D721Med (cell line): ENCODE data around the gene PLIN4.
"Not testable (repeated sequence)": the region's sequence is repeated elsewhere in the genome, so short reads cannot be mapped to it uniquely, and the experiment has no call there.

Source experiments
- DNase-seq: peaks from one replicate; pipeline ENCODE4 v3.0.0; 2011; ENCODE audit warnings: low spot score; ENCODE audit not compliant: insufficient read length
- FAIRE-seq: peaks from 2 replicates; lab custom pipeline; 2011; peaks lifted over from hg19 to GRCh38; lab: Jason Lieb, UNC
- CTCF ChIP-seq: IDR thresholded peaks from 2 replicates; pipeline ENCODE4 v1.5.1; 2012; ENCODE audit warnings: mild to moderate bottlenecking, control low read depth; ENCODE audit not compliant: insufficient read depth; ENCODE audit errors: missing control alignments

The PLIN4 gene

GRCh38 chr19:4531562-4532165 is 13.4 kb upstream of the PLIN4 start:
- TF ChIP-seq CTCF = no peak
- DNase-seq (no peak), FAIRE-seq (no peak)

GRCh38 chr19:4529924-4530522 is 11.7 kb upstream of the PLIN4 start:
- no peak for FAIRE-seq
- TF ChIP-seq CTCF = no peak
- DNase-seq = no peak

DNA sequence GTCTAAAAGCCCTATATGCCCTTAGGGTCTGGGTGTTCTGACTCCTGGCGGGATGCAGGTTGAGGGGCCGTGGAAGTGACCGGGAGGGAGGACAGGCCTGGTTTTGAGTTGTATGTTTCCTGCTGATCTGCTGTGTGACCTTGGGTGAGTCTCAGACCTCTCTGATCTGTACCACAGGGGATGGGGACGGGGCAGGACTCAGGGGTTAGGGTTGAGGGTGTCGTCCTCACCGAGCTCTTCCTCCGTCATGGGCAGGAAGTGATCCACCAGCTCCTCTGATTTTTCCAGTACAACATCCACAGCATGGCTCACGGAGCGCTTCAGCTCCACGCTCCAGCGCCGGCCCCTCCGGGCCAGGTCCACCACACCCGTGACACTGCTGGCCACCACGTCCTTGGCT is 10.6 kb upstream of the PLIN4 start:
- no peak for FAIRE-seq
- no peak for DNase-seq
- TF ChIP-seq CTCF = no peak

- not testable (repeated sequence) for DNase-seq, FAIRE-seq
Observed at GRCh38 chr19:4527377-4527776, 9.1 kb upstream of the PLIN4 start.

GRCh38 chr19:4525563-4526002 is 7.3 kb upstream of the PLIN4 start:
- FAIRE-seq = no peak
- no peak for TF ChIP-seq CTCF
- DNase-seq = no peak

DNA sequence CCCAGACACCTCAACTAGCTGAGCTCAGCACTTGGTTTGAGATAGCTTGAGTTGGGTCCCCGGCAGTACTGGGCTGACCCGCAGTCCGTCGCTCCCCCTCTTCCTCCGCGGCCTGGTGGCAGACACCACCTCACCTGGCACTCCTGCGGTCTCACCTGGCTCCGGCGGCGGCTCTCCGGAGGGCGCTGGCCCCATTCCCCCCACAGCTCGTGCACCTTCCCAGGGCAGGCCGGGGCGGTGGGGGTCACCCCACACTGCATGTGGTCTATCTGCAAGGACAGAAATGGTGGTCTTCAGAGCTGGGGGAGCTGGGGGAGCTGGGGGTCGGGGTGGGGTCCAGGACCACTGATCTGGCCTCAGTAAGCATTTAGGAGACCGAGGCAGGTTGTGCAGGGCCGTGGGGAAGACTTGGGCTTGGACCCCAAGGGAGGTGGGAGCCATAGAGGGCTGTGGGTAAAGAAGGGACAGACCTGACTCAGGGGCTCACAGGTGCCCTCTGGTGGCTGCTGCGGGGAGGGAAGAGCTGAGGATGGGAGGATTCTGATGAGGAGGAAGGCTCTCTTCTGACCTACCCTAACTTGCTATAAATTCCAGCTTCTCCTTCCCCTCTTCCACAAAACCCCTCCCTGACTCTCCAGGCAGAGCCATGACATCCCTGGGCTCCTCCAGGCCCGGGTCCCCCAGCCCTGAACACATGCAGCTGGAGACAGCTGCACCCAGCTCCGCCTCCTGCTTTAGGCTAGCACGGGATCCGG is 6.7 kb upstream of the PLIN4 start:
- FAIRE-seq (no peak), DNase-seq (peak; percentile 77)
- peak; percentile 62 for TF ChIP-seq CTCF

DNA sequence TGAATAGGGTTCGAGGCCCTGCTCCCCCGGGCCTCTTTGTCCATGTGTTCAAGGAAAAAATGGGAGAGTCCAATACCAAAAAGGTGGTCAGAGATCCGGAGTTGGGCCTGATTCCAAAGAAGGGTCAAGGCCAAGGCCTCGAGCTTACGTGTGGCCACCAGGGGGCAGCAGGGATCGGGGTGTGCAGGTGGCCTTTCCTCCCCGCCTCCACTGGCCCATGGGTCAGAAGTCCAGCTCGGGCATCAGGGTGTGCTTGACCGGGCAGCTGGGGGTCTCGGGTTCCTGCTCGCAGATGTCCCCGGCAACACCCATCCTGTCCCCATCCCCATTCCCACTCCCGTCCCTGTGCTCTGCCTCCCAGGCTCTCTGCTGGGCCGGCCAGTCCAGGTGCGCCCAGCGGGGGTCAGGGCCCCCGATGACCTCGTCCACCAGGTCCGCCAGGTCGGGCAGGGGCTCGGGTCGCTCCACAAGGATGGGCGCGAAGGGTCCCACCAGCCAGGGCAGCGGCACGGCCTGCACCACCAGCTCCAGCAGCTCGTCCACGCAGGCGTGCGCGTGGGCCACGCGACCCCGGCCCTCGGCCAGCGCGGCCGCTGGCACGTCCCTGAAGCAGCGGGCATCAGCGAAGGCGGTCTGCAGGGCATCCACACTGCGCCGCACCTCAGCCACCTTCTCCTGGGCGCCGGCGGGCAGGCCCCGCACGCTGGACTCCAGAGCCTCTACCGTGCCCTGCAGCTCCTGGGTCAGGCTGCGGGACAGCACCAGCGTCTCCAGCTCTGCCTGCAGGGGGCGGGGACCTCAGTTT is 5.2 kb upstream of the PLIN4 start:
- DNase-seq = peak; percentile 70
- TF ChIP-seq CTCF = peak; percentile 51
- FAIRE-seq = no peak
